K562 (cell line): Measurements from ENCODE around the gene SLC8A2. TPM values are rescaled to one million over a fixed set of nuclear protein-coding genes. Genes with fewer than 3 reads are reported as not detected.

ENCODE experiments used
- BACH1 ChIP-seq: fragments of 200-800 bp; sonication (Bioruptor generic); IDR thresholded peaks from 2 replicates; pipeline ENCODE4 v1.6.1; 2016; ENCODE audit warnings: missing genetic modification characterization, missing compliant biosample characterization
- DNMT1 ChIP-seq: fragments of 450-650 bp; IDR thresholded peaks from 2 replicates; pipeline ENCODE4 v1.6.1; 2016; ENCODE audit warnings: antibody characterized with exemption, mild to moderate bottlenecking
- FOXK2 ChIP-seq, 2 experiments: fragments of 450-650 bp; IDR thresholded peaks in 1 of 2; conservative IDR thresholded peaks in 1 of 2; 2 replicates each; pipeline ENCODE4 v1.6.1; 2016; ENCODE audit warnings: low read depth in 2 of 2, mild to moderate bottlenecking in 1 of 2
- NCOA1 ChIP-seq: fragments of 450-650 bp; IDR thresholded peaks from 2 replicates; pipeline ENCODE4 v1.6.1; 2016; ENCODE audit warnings: low read depth
- NKRF ChIP-seq: fragments of 450-650 bp; IDR thresholded peaks from 2 replicates; pipeline ENCODE4 v1.6.1; 2016; ENCODE audit warnings: borderline replicate concordance
- POLR2A ChIP-seq: fragments of 450-650 bp; conservative IDR thresholded peaks from 2 replicates; pipeline ENCODE4 v1.6.1; 2016
- SMARCE1 ChIP-seq: fragments of 450-650 bp; IDR thresholded peaks from 2 replicates; pipeline ENCODE4 v1.7.1; 2016; ENCODE audit warnings: mild to moderate bottlenecking
- THRB ChIP-seq: fragments of 450-650 bp; formaldehyde crosslinking; conservative IDR thresholded peaks from 2 replicates; pipeline ENCODE4 v1.4.0; 2022; ENCODE audit warnings: mild to moderate bottlenecking, missing genetic modification characterization
- TOE1 ChIP-seq, 2 experiments: fragments of 450-650 bp in 1 of 2; sonication (generic) in 1 of 2; formaldehyde crosslinking in 1 of 2; IDR thresholded peaks; 2 replicates each; pipeline versions ENCODE4 v1.7.1 to v1.8.0; 2016 to 2022; ENCODE audit warnings: borderline replicate concordance in 2 of 2, mild to moderate bottlenecking in 2 of 2, antibody characterized with exemption in 1 of 2, inconsistent platforms in 1 of 2, low read depth in 1 of 2, missing genetic modification reagents in 1 of 2, moderate library complexity in 1 of 2
- ZBTB40 ChIP-seq, 2 experiments: fragments of 450-650 bp in 1 of 2; sonication (generic) in 1 of 2; formaldehyde crosslinking in 1 of 2; IDR thresholded peaks; 2 replicates each; pipeline versions ENCODE4 v1.7.1 to v1.9.0; 2016 to 2022; ENCODE audit warnings: inconsistent platforms in 1 of 2, mild to moderate bottlenecking in 1 of 2, missing genetic modification reagents in 1 of 2
- polyA plus RNA-seq, 8 experiments: library from polyadenylated mRNA; depleted of rRNA in 4 of 8; stranded (reverse) in 5 of 8; unstranded in 3 of 8; fragments of >200 nt; fragmentation: Nextera tagmentation in 2 of 8; fragmentation: Illumina TruSeq in 1 of 8; extraction: Ambion mirVana in 2 of 8; extraction: Trizol in 1 of 8; gene quantifications; 2 replicates each; pipeline versions ENCODE4 v1.2.1 to v1.2.3, GENCODE V29; 2011 to 2014; ENCODE audit warnings: inconsistent platforms in 1 of 8, missing spikeins in 1 of 8
- total RNA-seq, 7 experiments: library from RNA; depleted of rRNA in 6 of 7; stranded (reverse); fragments of >200 nt in 6 of 7; fragmentation: Illumina TruSeq in 2 of 7; extraction: Trizol in 2 of 7; gene quantifications; 2 replicates each; pipeline versions ENCODE4 v1.2.1 to v1.2.3, GENCODE V29; 2011 to 2021; ENCODE audit warnings: low replicate concordance in 1 of 7

Gene SLC8A2
- total and polyA plus RNA-seq, 9 of the 15 experiments (the other 6 are each of a cell fraction or from before 2014, with no cell fraction given), result 0.07 to 0.66 (median 0.24) TPM; not detected in 3

- TF ChIP-seq NKRF (peak; percentile 95), BACH1 (no peak), FOXK2 (conservative IDR thresholded peaks at IDR 0.05 in 1 of 2, IDR thresholded peaks at IDR 0.05 in 1 of 2; ENCODE audit: low read depth in 2 of 2) (peak; percentile 79 to 83; a peak in 3 of 4 replicates), POLR2A (peak; percentile 62), THRB (CRISPR knock-in tag) (peak; percentile 92), DNMT1 (0 out of 2 replicates have a peak, but pooled peaks have one; percentile 36), ZBTB40 (IDR thresholded peaks at IDR 0.05) (peak; percentile 33; the same call in 1 of the 2 replicates), ZBTB40 (CRISPR knock-in tag; IDR thresholded peaks at IDR 0.05) (no peak), NCOA1 (peak; percentile 49; the same call in 1 of the 2 replicates), TOE1 (IDR thresholded peaks at IDR 0.05; ENCODE audit: borderline replicate concordance) (peak; percentile 83; the same call in 1 of the 2 replicates), TOE1 (CRISPR knock-in tag; IDR thresholded peaks at IDR 0.05; ENCODE audit: borderline replicate concordance, low read depth) (no peak), SMARCE1 (peak; percentile 55; the same call in 1 of the 2 replicates)
These were observed 24.9 kb downstream of the SLC8A2 start (continued) for GRCh38 chr19:47446534-47447469.
